Neural progenitor cell (in vitro differentiated cells): ENCODE results near the gene OR10W1. TPM values are rescaled to one million over a fixed set of nuclear protein-coding genes. Genes with fewer than 3 reads are reported as not detected.

ENCODE experiments used
- DNase-seq: peaks from one replicate; pipeline ENCODE4 v3.0.0-alpha.2; 2016; ENCODE audit warnings: low spot score
- H2AFZ ChIP-seq: fragments of 200-600 bp; sonication (generic); replicated peaks from 2 replicates; pipeline ENCODE4 v1.6.1; 2016; ENCODE audit warnings: antibody characterized with exemption
- H3F3A ChIP-seq: fragments of 200-600 bp; sonication (generic); 2 replicates; pipeline ENCODE4 v1.6.1; 2016; ENCODE audit warnings: antibody characterized with exemption, low read depth
- H3K27ac ChIP-seq: fragments of 200-600 bp; sonication (generic); 2 replicates; pipeline ENCODE4 v1.5.1; 2016; ENCODE audit warnings: mild to moderate bottlenecking
- H3K27me3 ChIP-seq: fragments of 200-600 bp; sonication (generic); 2 replicates; pipeline ENCODE4 v1.6.1; 2016; ENCODE audit warnings: mild to moderate bottlenecking, moderate library complexity
- H3K36me3 ChIP-seq: fragments of 200-600 bp; sonication (generic); 2 replicates; pipeline ENCODE4 v1.5.1; 2016
- H3K4me1 ChIP-seq: fragments of 200-600 bp; sonication (generic); 2 replicates; pipeline ENCODE4 v1.6.1; 2016; ENCODE audit warnings: mixed run types
- H3K4me2 ChIP-seq: fragments of 200-600 bp; sonication (generic); 2 replicates; pipeline ENCODE4 v1.6.1; 2016
- H3K4me3 ChIP-seq: fragments of 200-600 bp; sonication (generic); 2 replicates; pipeline ENCODE4 v1.5.1; 2016
- H3K79me2 ChIP-seq: fragments of 200-600 bp; sonication (generic); 2 replicates; pipeline ENCODE4 v1.6.1; 2016; ENCODE audit warnings: low read depth
- H3K9ac ChIP-seq: fragments of 200-600 bp; sonication (generic); 2 replicates; pipeline ENCODE4 v1.6.1; 2016
- H3K9me3 ChIP-seq: fragments of 200-600 bp; sonication (generic); 2 replicates; pipeline ENCODE4 v1.5.1; 2016; ENCODE audit warnings: low read depth
- H4K20me1 ChIP-seq: fragments of 200-600 bp; sonication (generic); 2 replicates; pipeline ENCODE4 v1.6.1; 2016; ENCODE audit warnings: low read depth
- H3K27ac Mint-ChIP-seq: 3 replicates; pipeline ENCODE4 v1.8.0; 2021; ENCODE audit warnings: mixed read lengths
- H3K27me3 Mint-ChIP-seq: 2 replicates; pipeline ENCODE4 v1.8.0; 2022; ENCODE audit warnings: low read depth, mild to moderate bottlenecking, inconsistent platforms, moderate library complexity, mixed read lengths; ENCODE audit not compliant: insufficient read depth
- H3K36me3 Mint-ChIP-seq: 3 replicates; pipeline ENCODE4 v1.8.0; 2021; ENCODE audit warnings: mixed read lengths
- H3K4me1 Mint-ChIP-seq: 3 replicates; pipeline ENCODE4 v1.8.0; 2021; ENCODE audit warnings: mixed read lengths
- H3K4me3 Mint-ChIP-seq: 3 replicates; pipeline ENCODE4 v1.8.0; 2021; ENCODE audit warnings: mild to moderate bottlenecking, moderate library complexity, mixed read lengths
- H3K9me3 Mint-ChIP-seq: 3 replicates; pipeline ENCODE4 v1.8.0; 2020; ENCODE audit warnings: mixed read lengths
- CTCF ChIP-seq: fragments of 200-600 bp; sonication (generic); IDR thresholded peaks from 2 replicates; pipeline ENCODE4 v1.5.1; 2017; ENCODE audit warnings: antibody characterized with exemption, mild to moderate bottlenecking
- EZH2 ChIP-seq: fragments of 200-600 bp; sonication (generic); IDR thresholded peaks from 2 replicates; pipeline ENCODE4 v1.6.1; 2017; ENCODE audit warnings: antibody characterized with exemption, mild to moderate bottlenecking, moderate library complexity
- EZH2phosphoT487 ChIP-seq: fragments of 200-600 bp; sonication (generic); IDR thresholded peaks from 2 replicates; pipeline ENCODE4 v1.6.1; 2017; ENCODE audit warnings: antibody characterized with exemption
- total RNA-seq: library from RNA; depleted of rRNA; stranded (reverse); fragments of >200 nt; gene quantifications from 2 replicates; pipeline ENCODE4 v1.2.3, GENCODE V29; 2015; ENCODE audit warnings: low replicate concordance

OR10W1 gene
- total RNA-seq, 1 donor from 2014 or later = not detected

GRCh38 chr11:58259983-58260382 lies 8.1 kb downstream of the OR10W1 start:
- no peaks in the 10 kb centered on the region for H3F3A ChIP-seq
- H3K27me3 ChIP-seq = no peaks in the 10 kb centered on the region
- no peaks in the 10 kb centered on the region for H3K36me3 ChIP-seq
- Mint-ChIP-seq H3K4me1 (no peaks in the 10 kb centered on the region), H3K27me3 (no peaks in the 10 kb centered on the region), H3K36me3 (no peaks in the 10 kb centered on the region), H3K9me3 (no peaks in the 10 kb centered on the region), H3K27ac (no peak overlapping the region), H3K4me3 (no peak overlapping the region)
- no peaks in the 10 kb centered on the region for H4K20me1 ChIP-seq
- no peaks in the 10 kb centered on the region for H3K4me1 ChIP-seq
- no peak overlapping the region for H3K4me3 ChIP-seq
- H3K79me2 ChIP-seq = no peaks in the 10 kb centered on the region
- H2AFZ ChIP-seq = no peak overlapping the region
- no peak for DNase-seq
- H3K4me2 ChIP-seq = no peak overlapping the region
- TF ChIP-seq EZH2phosphoT487 (no peak), CTCF (no peak), EZH2 (no peak)
- no peak overlapping the region for H3K27ac ChIP-seq
- peaks cover 12% of the 10 kb centered on the region for H3K9me3 ChIP-seq
- H3K9ac ChIP-seq = no peak overlapping the region

GRCh38 chr11:58254936-58255335 lies 13.1 kb downstream of the OR10W1 start:
- H3F3A ChIP-seq = no peaks in the 10 kb centered on the region
- no peaks in the 10 kb centered on the region for H3K79me2 ChIP-seq
- H3K27me3 ChIP-seq = no peaks in the 10 kb centered on the region
- H3K27ac Mint-ChIP-seq = no peak overlapping the region
- H4K20me1 ChIP-seq = no peaks in the 10 kb centered on the region
- no peak overlapping the region for H3K27ac ChIP-seq
- H3K36me3 ChIP-seq = no peaks in the 10 kb centered on the region
- no peak overlapping the region for H3K4me3 ChIP-seq
- H3K4me1 ChIP-seq = no peaks in the 10 kb centered on the region
- no peaks in the 10 kb centered on the region for H3K9me3 ChIP-seq
- H3K36me3 Mint-ChIP-seq = no peaks in the 10 kb centered on the region
- H3K27me3 Mint-ChIP-seq = no peaks in the 10 kb centered on the region
- H2AFZ ChIP-seq = no peak overlapping the region
- H3K9me3 Mint-ChIP-seq = no peaks in the 10 kb centered on the region
- no peak overlapping the region for H3K9ac ChIP-seq
- no peaks in the 10 kb centered on the region for H3K4me1 Mint-ChIP-seq
- TF ChIP-seq EZH2phosphoT487 (no peak), CTCF (no peak), EZH2 (no peak)
- no peak overlapping the region for H3K4me3 Mint-ChIP-seq
- DNase-seq = no peak
- no peak overlapping the region for H3K4me2 ChIP-seq

GRCh38 chr11:58243954-58244353 lies 24.1 kb downstream of the OR10W1 start:
- Histone ChIP-seq H3K27ac (no peak overlapping the region), H3F3A (no peaks in the 10 kb centered on the region), H2AFZ (no peak overlapping the region), H3K9me3 (peaks cover 4% of the 10 kb centered on the region), H3K4me3 (no peak overlapping the region), H3K9ac (no peak overlapping the region), H3K27me3 (no peaks in the 10 kb centered on the region), H3K79me2 (no peaks in the 10 kb centered on the region), H3K36me3 (no peaks in the 10 kb centered on the region), H3K4me1 (no peaks in the 10 kb centered on the region), H3K4me2 (no peak overlapping the region), H4K20me1 (no peaks in the 10 kb centered on the region)
- H3K27me3 Mint-ChIP-seq = no peaks in the 10 kb centered on the region
- no peak overlapping the region for H3K27ac Mint-ChIP-seq
- no peaks in the 10 kb centered on the region for H3K9me3 Mint-ChIP-seq
- H3K4me1 Mint-ChIP-seq = no peaks in the 10 kb centered on the region
- H3K4me3 Mint-ChIP-seq = no peak overlapping the region
- no peaks in the 10 kb centered on the region for H3K36me3 Mint-ChIP-seq
- TF ChIP-seq EZH2phosphoT487 (no peak), EZH2 (no peak), CTCF (no peak)
- no peak for DNase-seq
